ENCODE measurements around the gene CD209. TPM values are rescaled to one million over a fixed set of nuclear protein-coding genes. Genes with fewer than 3 reads are reported as not detected.

The CD209 gene
- total RNA-seq, 1 donor from 2014 or later = not detected

Other genes with a start within 250 kb of the CD209 start
- 11.7 and 16.0 TPM in 2 replicates for gene ZNF358, start 231.4 kb downstream of the CD209 start, total RNA-seq
- gene MCOLN1, start 224.9 kb downstream of the CD209 start, total RNA-seq = 3.8 and 6.2 TPM in 2 replicates
- gene PNPLA6, start 211.8 kb downstream of the CD209 start, total RNA-seq = 82.8 and 106 TPM in 2 replicates
- gene CAMSAP3, start 151.7 kb downstream of the CD209 start, total RNA-seq = 0.13 and 0.21 TPM in 2 replicates
- gene XAB2, start 118.0 kb downstream of the CD209 start, total RNA-seq = 23.9 and 30.6 TPM in 2 replicates
- 19.3 and 28.9 TPM in 2 replicates for gene PET100, start 117.7 kb downstream of the CD209 start, total RNA-seq
- gene PCP2, start 113.8 kb downstream of the CD209 start, total RNA-seq = not detected in 2 replicates
- gene STXBP2, start 110.4 kb downstream of the CD209 start, total RNA-seq = 29.5 and 30.9 TPM in 2 replicates
- not detected in 2 replicates for gene RETN, start 78.5 kb downstream of the CD209 start, total RNA-seq
- not detected in 2 replicates for gene MCEMP1, start 70.4 kb downstream of the CD209 start, total RNA-seq
- 121 and 191 TPM in 2 replicates for gene TRAPPC5, start 66.7 kb downstream of the CD209 start, total RNA-seq
- gene FCER2, start 45.4 kb downstream of the CD209 start, total RNA-seq = not detected in 2 replicates
- not detected in 2 replicates for gene CLEC4G, start 15.4 kb downstream of the CD209 start, total RNA-seq
- gene CLEC4M, start 15.7 kb upstream of the CD209 start, total RNA-seq = 0.07 and 0.21 TPM in 2 replicates
- gene EVI5L, start 82.7 kb upstream of the CD209 start, total RNA-seq = 11.7 and 13.9 TPM in 2 replicates
- 0.07 TPM in 1 of 2 replicates, not detected in the other for gene PRR36, start 126.9 kb upstream of the CD209 start, total RNA-seq
- 1.2 and 2.0 TPM in 2 replicates for gene LRRC8E, start 141.0 kb upstream of the CD209 start, total RNA-seq
- gene MAP2K7, start 156.3 kb upstream of the CD209 start, total RNA-seq = 8.8 and 11.6 TPM in 2 replicates
- gene TGFBR3L, start 167.3 kb upstream of the CD209 start, total RNA-seq = 0.53 and 0.73 TPM in 2 replicates
- gene SNAPC2, start 172.8 kb upstream of the CD209 start, total RNA-seq = 15.0 and 20.8 TPM in 2 replicates
- 3.1 and 8.2 TPM in 2 replicates for gene CTXN1, start 178.6 kb upstream of the CD209 start, total RNA-seq
- gene TIMM44, start 196.1 kb upstream of the CD209 start, total RNA-seq = 44.0 and 51.6 TPM in 2 replicates

Measured in pulmonary artery endothelial cell (primary cell).